Gastrocnemius medialis (tissue), 4 donors: ENCODE results near the gene MBNL1. TPM values are rescaled to one million over a fixed set of nuclear protein-coding genes. Genes with fewer than 3 reads are reported as not detected.
"Not testable (repeated sequence)": the region's sequence is repeated elsewhere in the genome, so short reads cannot be mapped to it uniquely, and the experiment has no call there.

ENCODE experiments used
- ATAC-seq, 2 donors: fragments of 150-250 bp; one replicate each; pipeline ENCODE4 v1.9.1; 2016
- DNase-seq, 2 donors: peaks; one replicate each; pipeline ENCODE4 v3.0.0-alpha.2; 2019
- H3K27ac ChIP-seq, 4 donors: fragments of 200-600 bp; sonication (generic); 1 replicate in 1 of 4; 2 replicates in 3 of 4; pipeline ENCODE4 v1.5.1; 2016 to 2018; ENCODE audit warnings: mild to moderate bottlenecking in 2 of 4, moderate library complexity in 1 of 4
- H3K27me3 ChIP-seq, 3 donors: fragments of 200-600 bp; sonication (generic) in 2 of 3; 1 replicate in 1 of 3; 2 replicates in 2 of 3; pipeline versions ENCODE4 v1.5.1 to v1.6.0; 2016 to 2019; ENCODE audit warnings: mild to moderate bottlenecking in 1 of 3, moderate library complexity in 1 of 3
- H3K36me3 ChIP-seq, 2 donors: fragments of 200-600 bp; sonication (generic) in 1 of 2; one replicate each; pipeline ENCODE4 v1.5.1; 2017 to 2018
- H3K4me1 ChIP-seq, 2 donors: fragments of 200-600 bp; sonication (generic) in 1 of 2; one replicate each; pipeline ENCODE4 v1.5.1; 2016 to 2017; ENCODE audit warnings: mild to moderate bottlenecking in 2 of 2
- H3K4me3 ChIP-seq, 4 donors: fragments of 200-600 bp; sonication (generic) in 3 of 4; 1 replicate in 1 of 4; 2 replicates in 3 of 4; pipeline ENCODE4 v1.5.1; 2016 to 2019; ENCODE audit warnings: mild to moderate bottlenecking in 2 of 4
- H3K9me3 ChIP-seq, 3 donors: fragments of 200-600 bp; sonication (generic) in 2 of 3; 1 replicate in 1 of 3; 2 replicates in 2 of 3; pipeline ENCODE4 v1.5.1; 2016 to 2019
- CTCF ChIP-seq, 5 experiments: fragments of 450-650 bp in 3 of 5; fragments of 200-600 bp in 2 of 5; sonication (generic) in 2 of 5; IDR thresholded peaks in 4 of 5; conservative IDR thresholded peaks in 1 of 5; 1 replicate in 4 of 5; 2 replicates in 1 of 5; pipeline ENCODE4 v1.5.1; 2016 to 2019; ENCODE audit warnings: antibody characterized with exemption in 5 of 5, mild to moderate bottlenecking in 3 of 5, moderate library complexity in 3 of 5
- POLR2A ChIP-seq, 2 donors: fragments of 450-650 bp; IDR thresholded peaks; one replicate each; pipeline ENCODE4 v1.6.1; 2017; ENCODE audit warnings: antibody characterized with exemption in 2 of 2, mild to moderate bottlenecking in 2 of 2, moderate library complexity in 2 of 2
- in situ Hi-C, 4 donors: fragments of 200-750 bp; cut with MboI; loops; one replicate each; pipeline versions ENCODE4 v1.15.0 to v1.8.0; 2017; ENCODE audit warnings: low sequenced_read_pairs in 4 of 4
- intact Hi-C: fragments of 100-400 bp; cut with DNase I; formaldehyde crosslinking; loops from one replicate; pipeline ENCODE4 v1.15.1; 2023; ENCODE audit warnings: low total_unique reads
- total RNA-seq, 4 donors: library from RNA; depleted of rRNA; stranded (reverse); fragments of >200 nt; gene quantifications; one replicate each; pipeline versions ENCODE4 v1.1.0 to v1.2.3, GENCODE V29; 2016

The MBNL1 gene
- total RNA-seq, 4 donors from 2014 or later: 519 to 597 (median 557) TPM

- H3K36me3 ChIP-seq: peaks cover 0 to 6% of the 10 kb centered on the region in 2 donors
- ATAC-seq (peak; percentile 28), DNase-seq (no peak)
- intact Hi-C loops: no loop called here
- in situ Hi-C loops: no loop called here
- peak overlapping the region in 2 of 4 donors; percentile 33 to 37 for H3K4me3 ChIP-seq
- no peaks in the 10 kb centered on the region for H3K27me3 ChIP-seq
- no peaks in the 10 kb centered on the region for H3K9me3 ChIP-seq
- peaks cover 93 to 94% of the 10 kb centered on the region in 2 donors for H3K4me1 ChIP-seq
- H3K27ac ChIP-seq: peak overlapping the region; percentile 92 to 96 (median 94)
- TF ChIP-seq POLR2A (IDR thresholded peaks at IDR 0.05): no peak
- no peak for TF ChIP-seq CTCF (IDR thresholded peaks at IDR 0.05 in 4 of 5, conservative IDR thresholded peaks at IDR 0.05 in 1 of 5)
These were observed 128.1 kb downstream of the MBNL1 start for GRCh38 chr3:152396867-152397266.

- H3K4me3 ChIP-seq: peak overlapping the region in 3 of 4 donors; percentile 23 to 37 (median 27)
- H3K27me3 ChIP-seq, DNase-seq, H3K9me3 ChIP-seq, intact Hi-C loops, H3K36me3 ChIP-seq, in situ Hi-C loops, ATAC-seq: not testable (repeated sequence)
- H3K4me1 ChIP-seq: peaks cover 93 to 94% of the 10 kb centered on the region in 2 donors
- peak overlapping the region; percentile 92 to 96 (median 94) for H3K27ac ChIP-seq
These were observed 128.6 kb downstream of the MBNL1 start for GRCh38 chr3:152397348-152397747.

GRCh38 chr3:152398495-152398894 lies 129.8 kb downstream of the MBNL1 start:
- H3K4me3 ChIP-seq: peak overlapping the region in 3 of 4 donors; percentile 12 to 27 (median 23)
- peak overlapping the region; percentile 92 to 96 (median 94) for H3K27ac ChIP-seq
- in situ Hi-C loops: no loop called here
- H3K27me3 ChIP-seq: no peaks in the 10 kb centered on the region
- intact Hi-C loops: no loop called here
- ATAC-seq (no peak), DNase-seq (no peak)
- H3K4me1 ChIP-seq: peaks cover 89 to 94% of the 10 kb centered on the region in 2 donors
- no peaks in the 10 kb centered on the region for H3K9me3 ChIP-seq
- H3K36me3 ChIP-seq: peaks cover 0 to 6% of the 10 kb centered on the region in 2 donors
- no peak for TF ChIP-seq CTCF (IDR thresholded peaks at IDR 0.05 in 4 of 5, conservative IDR thresholded peaks at IDR 0.05 in 1 of 5)
- TF ChIP-seq POLR2A (IDR thresholded peaks at IDR 0.05): no peak

GRCh38 chr3:152399374-152399773 lies 130.6 kb downstream of the MBNL1 start:
- Histone ChIP-seq H3K27ac (peak overlapping the region; percentile 92 to 96 (median 94)), H3K4me3 (no peak overlapping the region), H3K4me1 (peaks cover 85 to 94% of the 10 kb centered on the region in 2 donors), H3K27me3 (no peaks in the 10 kb centered on the region), H3K36me3 (peaks cover 0 to 6% of the 10 kb centered on the region in 2 donors), H3K9me3 (no peaks in the 10 kb centered on the region)
- TF ChIP-seq CTCF (IDR thresholded peaks at IDR 0.05 in 4 of 5, conservative IDR thresholded peaks at IDR 0.05 in 1 of 5) (no peak), POLR2A (IDR thresholded peaks at IDR 0.05) (no peak)
- ATAC-seq (peak; percentile 21 to 47), DNase-seq (peak in 1 of 2 donors; percentile 68)
- in situ Hi-C loops (no loop called here), intact Hi-C loops (no loop called here)

GRCh38 chr3:152400887-152401286 lies 132.2 kb downstream of the MBNL1 start:
- Histone ChIP-seq H3K27me3 (no peaks in the 10 kb centered on the region), H3K27ac (peak overlapping the region; percentile 92 to 96 (median 94)), H3K4me1 (peaks cover 86 to 93% of the 10 kb centered on the region in 2 donors), H3K4me3 (no peak overlapping the region), H3K36me3 (peaks cover 0 to 6% of the 10 kb centered on the region in 2 donors), H3K9me3 (no peaks in the 10 kb centered on the region)
- in situ Hi-C loops: loop anchor here in 1 of 4 donors (5.0 kb wide), 1 partner anchor 99 kb away; no protein-coding TSS in a partner anchor
- no peak for TF ChIP-seq CTCF (IDR thresholded peaks at IDR 0.05 in 4 of 5, conservative IDR thresholded peaks at IDR 0.05 in 1 of 5)
- no peak for TF ChIP-seq POLR2A (IDR thresholded peaks at IDR 0.05)
- DNase-seq: no peak
- intact Hi-C loops: no loop called here
- no peak for ATAC-seq
